Measurements from ENCODE around the gene SLC9B2.

Gene SLC9B2

GRCh38 chr4:103085555-103086196, 9.1 kb upstream of the SLC9B2 start:
- POLR2A ChIA-PET: no interaction called here
- CTCF ChIA-PET: no interaction called here
- no peak for TF ChIP-seq CTCF (IDR thresholded peaks at IDR 0.05; ENCODE audit: control extremely low read depth, extremely low read depth, low read depth, missing control alignments)
- DNase-seq (ENCODE audit: extremely low spot score): no peak

GRCh38 chr4:103079621-103080020, 3.1 kb upstream of the SLC9B2 start:
- CTCF ChIA-PET: interaction anchor here (0.8 to 10.4 kb wide), 10 partner anchors 8 to 61 kb away, joined by 3 to 128 read pairs (median 4); partner anchors contain the start of gene BDH2
- TF ChIP-seq CTCF (IDR thresholded peaks at IDR 0.05; ENCODE audit: control extremely low read depth, extremely low read depth, low read depth, missing control alignments): no peak
- POLR2A ChIA-PET: no interaction called here
- DNase-seq (ENCODE audit: extremely low spot score): no peak

GRCh38 chr4:103075894-103076746, 441 bp downstream of the SLC9B2 start:
- ChIA-PET CTCF (interaction anchor here (0.7 to 10.4 kb wide), 7 partner anchors 8 to 456 kb away, joined by 3 to 128 read pairs (median 4); no protein-coding TSS in a partner anchor), POLR2A (no interaction called here)

GRCh38 chr4:103075435-103075893, 1.1 kb downstream of the SLC9B2 start:
- ChIA-PET CTCF (interaction anchor here (0.8 to 10.4 kb wide), 6 partner anchors 9 to 29 kb away, joined by 3 to 128 read pairs (median 4); partner anchors contain the start of gene BDH2), POLR2A (no interaction called here)
- peak; percentile 9 for DNase-seq (ENCODE audit: extremely low spot score)
- no peak for TF ChIP-seq CTCF (IDR thresholded peaks at IDR 0.05; ENCODE audit: control extremely low read depth, extremely low read depth, low read depth, missing control alignments)

More at GRCh38 chr4:103075894-103076746, 441 bp downstream of the SLC9B2 start:
- DNase-seq (ENCODE audit: extremely low spot score): peak; percentile 70
- TF ChIP-seq CTCF (IDR thresholded peaks at IDR 0.05; ENCODE audit: control extremely low read depth, extremely low read depth, low read depth, missing control alignments): no peak

- DNase-seq (ENCODE audit: extremely low spot score): peak; percentile 26
- no peak for TF ChIP-seq CTCF (IDR thresholded peaks at IDR 0.05; ENCODE audit: control extremely low read depth, extremely low read depth, low read depth, missing control alignments)
- CTCF ChIA-PET: interaction anchor here (0.8 to 10.4 kb wide), 7 partner anchors 9 to 25 kb away, joined by 3 to 128 read pairs (median 4); partner anchors contain the start of gene BDH2
- POLR2A ChIA-PET: interaction anchor here (0.5 kb wide), 1 partner anchor 23 kb away, joined by 3 read pairs; no protein-coding TSS in a partner anchor
These were observed 1.7 kb downstream of the SLC9B2 start for GRCh38 chr4:103074744-103075434.

All from GM10248 (cell line).